Measurements from ENCODE around the gene GDI1. TPM values are rescaled to one million over a fixed set of nuclear protein-coding genes. Genes with fewer than 3 reads are reported as not detected.
"Not testable (repeated sequence)": the region's sequence is repeated elsewhere in the genome, so short reads cannot be mapped to it uniquely, and the experiment has no call there.

Gene GDI1
- total and polyA plus RNA-seq, 9 of the 15 experiments (the other 6 are each of a cell fraction or from before 2014, with no cell fraction given): 0.97 to 82.6 (median 37.5) TPM

DNA sequence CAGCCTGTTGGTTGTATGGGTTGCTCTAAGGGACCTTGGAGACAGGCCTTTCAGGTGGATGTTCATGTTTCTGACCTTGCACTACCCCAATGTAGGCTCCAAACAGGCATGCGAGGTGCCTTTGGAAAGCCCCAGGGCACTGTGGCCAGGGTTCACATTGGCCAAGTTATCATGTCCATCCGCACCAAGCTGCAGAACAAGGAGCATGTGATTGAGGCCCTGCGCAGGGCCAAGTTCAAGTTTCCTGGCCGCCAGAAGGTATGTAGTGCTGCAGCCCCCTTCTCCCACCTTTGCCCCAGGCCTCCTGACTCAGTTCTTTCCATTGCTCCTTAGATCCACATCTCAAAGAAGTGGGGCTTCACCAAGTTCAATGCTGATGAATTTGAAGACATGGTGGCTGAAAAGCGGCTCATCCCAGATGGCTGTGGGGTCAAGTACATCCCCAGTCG, 36.6 kb upstream of the GDI1 start:
- BruUV-seq (replicated peaks); DNase-seq (ENCODE audit: extremely low read depth in 1 of 4, low spot score in 3 of 4); FAIRE-seq; ATAC-seq; H3K27me3 ChIP-seq (ENCODE audit: control insufficient read depth in 2 of 2, insufficient read depth in 2 of 2, low read length in 2 of 2); H3K9me1 ChIP-seq (ENCODE audit: control insufficient read depth, insufficient read depth, low read length); H2AFZ ChIP-seq (ENCODE audit: low read depth, low read length); H3K9me3 ChIP-seq (replicated peaks; ENCODE audit: control insufficient read depth, insufficient read depth, low read depth, low read length); intact Hi-C loops (cut with micrococcal nuclease): not testable (repeated sequence)
- Histone ChIP-seq H3K79me2 (ENCODE audit: control insufficient read depth, insufficient read depth, low read length) (peaks cover 42% of the 10 kb centered on the region), H3K4me2 (ENCODE audit: insufficient read depth, low read length) (peak overlapping the region; percentile 97), H3K9ac (ENCODE audit: insufficient read depth in 1 of 2, low read depth in 2 of 2, low read length in 2 of 2) (peak overlapping the region; percentile 95 to 98; a peak in 3 of 4 replicates), H4K20me1 (replicated peaks; ENCODE audit: control insufficient read depth, insufficient read depth, low read length) (peaks cover 13% of the 10 kb centered on the region), H3K4me3 (peak overlapping the region; percentile 64), H3K4me1 (replicated peaks in 1 of 2; ENCODE audit: control insufficient read depth in 2 of 2, insufficient read depth in 2 of 2, low read length in 2 of 2) (peaks cover 5 to 22% of the 10 kb centered on the region in 2 experiments; a peak in 3 of 5 replicates), H3K27ac (ENCODE audit: extremely low read depth, low read depth, low read length) (peak overlapping the region; percentile 97; the same call in 2 of the 3 replicates), H3K36me3 (ENCODE audit: control insufficient read depth, insufficient read depth, low read length) (peaks cover 35% of the 10 kb centered on the region)
- TF ChIP-seq RBFOX2 (IDR thresholded peaks at IDR 0.05; ENCODE audit: low read depth, low read length) (peak; percentile 85), BCLAF1 (IDR thresholded peaks at IDR 0.05; ENCODE audit: borderline replicate concordance in 1 of 2, control insufficient read depth in 1 of 2, low read depth in 2 of 2, low read length in 1 of 2) (0 out of 4 replicates have a peak, but pooled peaks of 1 of the 2 experiments have one; percentile 9), POLR2G (IDR thresholded peaks at IDR 0.05; ENCODE audit: low read depth, low read length) (peak; percentile 73; the same call in 1 of the 2 replicates), RBM22 (IDR thresholded peaks at IDR 0.05; ENCODE audit: low read depth, low read length, poor library complexity, severe bottlenecking) (peak; percentile 72)
- WGBS (ENCODE audit: insufficient coverage, low coverage, missing lambda C conversion rate): 35% methylated on average over 2 of the region's 6 CpGs
- CTCF ChIA-PET (ENCODE audit: low intra/inter-chr PET ratio): interaction anchor here (0.5 to 3.3 kb wide), 2 partner anchors 134 to 138 kb away, joined by 3 to 17 read pairs; no protein-coding TSS in a partner anchor
- POLR2A ChIA-PET: interaction anchor here (0.6 to 6.0 kb wide), 14 partner anchors 10 to 141 kb away, joined by 3 to 85 read pairs (median 8); partner anchors contain the start of genes ATP6AP1, DNASE1L1, FAM3A and TAFAZZIN
- in situ Hi-C loops (cut with MboI): loop anchor here (10.0 kb wide), 1 partner anchor 134 kb away; no protein-coding TSS in a partner anchor
